OCI-M2 (cell line): ENCODE data around the gene TEP1.
"Not testable (repeated sequence)": the region's sequence is repeated elsewhere in the genome, so short reads cannot be mapped to it uniquely, and the experiment has no call there.

Source experiments
- DNase-seq: peaks from one replicate; lab custom pipeline; 2025; ENCODE audit not compliant: unreplicated experiment; lab: John Stamatoyannopoulos, UW

Gene TEP1

GRCh38 chr14:20412876-20413743 is at the start of gene TEP1:
TSS of gene TEP1 (minus strand) at chr14:20413501. CDS start at chr14:20408439, 5,062 bp downstream.
- no peak for DNase-seq

- DNase-seq = peak; percentile 96
These were observed 48.2 kb upstream of the TEP1 start, which contains the start of gene PIP4P1 for GRCh38 chr14:20461225-20462141. TSS of gene PIP4P1 (minus strand) at chr14:20461434. CDS start at chr14:20461325, 109 bp downstream.

GRCh38 chr14:20460458-20461224 is 47.3 kb upstream of the TEP1 start:
- DNase-seq = no peak

GRCh38 chr14:20458031-20458789 is 44.9 kb upstream of the TEP1 start:
- DNase-seq = no peak

- no peak for DNase-seq
These were observed 43.7 kb upstream of the TEP1 start for GRCh38 chr14:20456971-20457370.

GRCh38 chr14:20455355-20456300 is 42.3 kb upstream of the TEP1 start:
- DNase-seq = no peak

- peak; percentile 96 for DNase-seq
These were observed 41.4 kb upstream of the TEP1 start, which contains the start of the genes APEX1 and OSGEP for GRCh38 chr14:20454516-20455354. TSS of gene APEX1 (plus strand) at chr14:20455226. CDS start at chr14:20455646, 420 bp downstream. TSS of gene OSGEP (minus strand) at chr14:20454812. CDS start at chr14:20454683, 129 bp downstream.

GRCh38 chr14:20452831-20453230 is 39.5 kb upstream of the TEP1 start:
- not testable (repeated sequence) for DNase-seq

GRCh38 chr14:20446889-20447288 is 33.6 kb upstream of the TEP1 start:
- no peak for DNase-seq

GRCh38 chr14:20443650-20444049 is 30.3 kb upstream of the TEP1 start:
- DNase-seq = not testable (repeated sequence)

GRCh38 chr14:20441461-20441860 is 28.2 kb upstream of the TEP1 start:
- DNase-seq = no peak

- DNase-seq = no peak
These were observed 27.6 kb upstream of the TEP1 start for GRCh38 chr14:20440882-20441281.

GRCh38 chr14:20440465-20440864 is 27.2 kb upstream of the TEP1 start:
- no peak for DNase-seq

GRCh38 chr14:20438664-20439063 is 25.4 kb upstream of the TEP1 start:
- DNase-seq = no peak

GRCh38 chr14:20436363-20436755 is 23.1 kb upstream of the TEP1 start:
- no peak for DNase-seq

- DNase-seq = no peak
These were observed 22.5 kb upstream of the TEP1 start, which contains the start of gene KLHL33 for GRCh38 chr14:20435582-20436362. TSS of gene KLHL33 (minus strand) at chr14:20436166. CDS start at chr14:20435811, 355 bp downstream.
